Measurements from ENCODE around the gene MACF1. TPM values are rescaled to one million over a fixed set of nuclear protein-coding genes. Genes with fewer than 3 reads are reported as not detected.

MACF1 gene
- total and polyA plus RNA-seq, 2 of the 13 experiments (the other 11 are each of a cell fraction or from before 2014, with no cell fraction given): 36.7 to 65.4 TPM

- 91% methylated on average over 8 of the region's 8 CpGs for WGBS (ENCODE audit: low lambda C conversion rate)
- no peaks in the 10 kb centered on the region; a peak in 1 of 5 replicates for H3K36me3 ChIP-seq (replicated peaks in 1 of 2; ENCODE audit: control insufficient read depth in 1 of 2, insufficient read depth in 2 of 2, low read length in 2 of 2)
- FAIRE-seq: no peak
- intact Hi-C loops (cut with micrococcal nuclease; ENCODE audit: unreplicated experiment): no loop called here
- peaks cover 12% of the 10 kb centered on the region for H4K20me1 ChIP-seq (ENCODE audit: insufficient read depth, low read length)
- CTCF ChIA-PET (ENCODE audit: low intra/inter-chr PET ratio, low total read pairs): no interaction called here
- in situ Hi-C loops (cut with HindIII; ENCODE audit: extremely low pct_ligation_motif_present, low pct_unique_long_range_greater_than_20kb): no loop called here
- H3K9ac ChIP-seq (ENCODE audit: insufficient read depth, low read depth, low read length): no peak overlapping the region
- peaks cover 57% of the 10 kb centered on the region for H3K4me1 ChIP-seq (ENCODE audit: insufficient read depth, low read length)
- no peak overlapping the region for H3K27ac ChIP-seq (ENCODE audit: extremely low read length, insufficient read depth, low read length)
- no peak for ATAC-seq
- H2AFZ ChIP-seq (ENCODE audit: low read length): no peak overlapping the region
- TF ChIP-seq SIN3B (IDR thresholded peaks at IDR 0.05; ENCODE audit: low read length) (no peak), ZNF792 (CRISPR knock-in tag; IDR thresholded peaks at IDR 0.05) (no peak), ZNF329 (CRISPR knock-in tag; IDR thresholded peaks at IDR 0.05; ENCODE audit: low read depth) (no peak), NCOA5 (CRISPR knock-in tag; IDR thresholded peaks at IDR 0.05) (no peak), ZNF180 (CRISPR knock-in tag; IDR thresholded peaks at IDR 0.05; ENCODE audit: borderline replicate concordance, low read depth) (no peak), ZNF251 (CRISPR knock-in tag; IDR thresholded peaks at IDR 0.05) (no peak), ZBTB42 (CRISPR knock-in tag; IDR thresholded peaks at IDR 0.05) (no peak), ZBTB2 (CRISPR knock-in tag; IDR thresholded peaks at IDR 0.05; ENCODE audit: low read depth) (no peak), REPIN1 (CRISPR knock-in tag; IDR thresholded peaks at IDR 0.05; ENCODE audit: borderline replicate concordance, low read depth) (no peak), MIER3 (CRISPR knock-in tag; IDR thresholded peaks at IDR 0.05; ENCODE audit: borderline replicate concordance) (no peak), PBX2 (CRISPR knock-in tag; IDR thresholded peaks at IDR 0.05) (no peak), ZNF570 (CRISPR knock-in tag; IDR thresholded peaks at IDR 0.05; ENCODE audit: borderline replicate concordance) (no peak), HOXD1 (CRISPR knock-in tag; IDR thresholded peaks at IDR 0.05) (no peak)
- TF ChIP-seq, protein P1, sequence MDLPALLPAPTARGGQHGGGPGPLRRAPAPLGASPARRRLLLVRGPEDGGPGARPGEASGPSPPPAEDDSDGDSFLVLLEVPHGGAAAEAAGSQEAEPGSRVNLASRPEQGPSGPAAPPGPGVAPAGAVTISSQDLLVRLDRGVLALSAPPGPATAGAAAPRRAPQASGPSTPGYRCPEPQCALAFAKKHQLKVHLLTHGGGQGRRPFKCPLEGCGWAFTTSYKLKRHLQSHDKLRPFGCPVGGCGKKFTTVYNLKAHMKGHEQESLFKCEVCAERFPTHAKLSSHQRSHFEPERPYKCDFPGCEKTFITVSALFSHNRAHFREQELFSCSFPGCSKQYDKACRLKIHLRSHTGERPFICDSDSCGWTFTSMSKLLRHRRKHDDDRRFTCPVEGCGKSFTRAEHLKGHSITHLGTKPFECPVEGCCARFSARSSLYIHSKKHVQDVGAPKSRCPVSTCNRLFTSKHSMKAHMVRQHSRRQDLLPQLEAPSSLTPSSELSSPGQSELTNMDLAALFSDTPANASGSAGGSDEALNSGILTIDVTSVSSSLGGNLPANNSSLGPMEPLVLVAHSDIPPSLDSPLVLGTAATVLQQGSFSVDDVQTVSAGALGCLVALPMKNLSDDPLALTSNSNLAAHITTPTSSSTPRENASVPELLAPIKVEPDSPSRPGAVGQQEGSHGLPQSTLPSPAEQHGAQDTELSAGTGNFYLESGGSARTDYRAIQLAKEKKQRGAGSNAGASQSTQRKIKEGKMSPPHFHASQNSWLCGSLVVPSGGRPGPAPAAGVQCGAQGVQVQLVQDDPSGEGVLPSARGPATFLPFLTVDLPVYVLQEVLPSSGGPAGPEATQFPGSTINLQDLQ (CRISPR knock-in tag; IDR thresholded peaks at IDR 0.05): no peak
- TF ChIP-seq, protein P2, sequence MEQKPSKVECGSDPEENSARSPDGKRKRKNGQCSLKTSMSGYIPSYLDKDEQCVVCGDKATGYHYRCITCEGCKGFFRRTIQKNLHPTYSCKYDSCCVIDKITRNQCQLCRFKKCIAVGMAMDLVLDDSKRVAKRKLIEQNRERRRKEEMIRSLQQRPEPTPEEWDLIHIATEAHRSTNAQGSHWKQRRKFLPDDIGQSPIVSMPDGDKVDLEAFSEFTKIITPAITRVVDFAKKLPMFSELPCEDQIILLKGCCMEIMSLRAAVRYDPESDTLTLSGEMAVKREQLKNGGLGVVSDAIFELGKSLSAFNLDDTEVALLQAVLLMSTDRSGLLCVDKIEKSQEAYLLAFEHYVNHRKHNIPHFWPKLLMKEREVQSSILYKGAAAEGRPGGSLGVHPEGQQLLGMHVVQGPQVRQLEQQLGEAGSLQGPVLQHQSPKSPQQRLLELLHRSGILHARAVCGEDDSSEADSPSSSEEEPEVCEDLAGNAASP (CRISPR knock-in tag; IDR thresholded peaks at IDR 0.05; ENCODE audit: borderline replicate concordance): no peak
- TF ChIP-seq, protein P3, sequence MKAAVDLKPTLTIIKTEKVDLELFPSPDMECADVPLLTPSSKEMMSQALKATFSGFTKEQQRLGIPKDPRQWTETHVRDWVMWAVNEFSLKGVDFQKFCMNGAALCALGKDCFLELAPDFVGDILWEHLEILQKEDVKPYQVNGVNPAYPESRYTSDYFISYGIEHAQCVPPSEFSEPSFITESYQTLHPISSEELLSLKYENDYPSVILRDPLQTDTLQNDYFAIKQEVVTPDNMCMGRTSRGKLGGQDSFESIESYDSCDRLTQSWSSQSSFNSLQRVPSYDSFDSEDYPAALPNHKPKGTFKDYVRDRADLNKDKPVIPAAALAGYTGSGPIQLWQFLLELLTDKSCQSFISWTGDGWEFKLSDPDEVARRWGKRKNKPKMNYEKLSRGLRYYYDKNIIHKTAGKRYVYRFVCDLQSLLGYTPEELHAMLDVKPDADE (CRISPR knock-in tag; IDR thresholded peaks at IDR 0.05): no peak
- H3K27me3 ChIP-seq (ENCODE audit: control insufficient read depth in 1 of 2, insufficient read depth in 2 of 2, low read length in 2 of 2): no peaks in the 10 kb centered on the region
- H3K4me2 ChIP-seq (ENCODE audit: low read depth, low read length): no peak overlapping the region
- no TSS peak for BruUV-seq (replicated peaks)
- POLR2A ChIA-PET: no interaction called here
- no peaks in the 10 kb centered on the region for H3K9me3 ChIP-seq (ENCODE audit: low read length)
- H3K79me2 ChIP-seq (ENCODE audit: insufficient read depth, low read length): peaks cover 11% of the 10 kb centered on the region
- no peak overlapping the region for H3K4me3 ChIP-seq (replicated peaks in 1 of 3; ENCODE audit: insufficient read depth in 1 of 3, low read depth in 2 of 3, low read length in 3 of 3)
- DNase-seq (ENCODE audit: low spot score): no peak
These were observed 8.0 kb downstream of the MACF1 start for GRCh38 chr1:39212499-39212898.

All from HepG2 (cell line).